ENCODE data around the gene FITM2.
"Not testable (repeated sequence)": the region's sequence is repeated elsewhere in the genome, so short reads cannot be mapped to it uniquely, and the experiment has no call there.

Gene FITM2

DNA sequence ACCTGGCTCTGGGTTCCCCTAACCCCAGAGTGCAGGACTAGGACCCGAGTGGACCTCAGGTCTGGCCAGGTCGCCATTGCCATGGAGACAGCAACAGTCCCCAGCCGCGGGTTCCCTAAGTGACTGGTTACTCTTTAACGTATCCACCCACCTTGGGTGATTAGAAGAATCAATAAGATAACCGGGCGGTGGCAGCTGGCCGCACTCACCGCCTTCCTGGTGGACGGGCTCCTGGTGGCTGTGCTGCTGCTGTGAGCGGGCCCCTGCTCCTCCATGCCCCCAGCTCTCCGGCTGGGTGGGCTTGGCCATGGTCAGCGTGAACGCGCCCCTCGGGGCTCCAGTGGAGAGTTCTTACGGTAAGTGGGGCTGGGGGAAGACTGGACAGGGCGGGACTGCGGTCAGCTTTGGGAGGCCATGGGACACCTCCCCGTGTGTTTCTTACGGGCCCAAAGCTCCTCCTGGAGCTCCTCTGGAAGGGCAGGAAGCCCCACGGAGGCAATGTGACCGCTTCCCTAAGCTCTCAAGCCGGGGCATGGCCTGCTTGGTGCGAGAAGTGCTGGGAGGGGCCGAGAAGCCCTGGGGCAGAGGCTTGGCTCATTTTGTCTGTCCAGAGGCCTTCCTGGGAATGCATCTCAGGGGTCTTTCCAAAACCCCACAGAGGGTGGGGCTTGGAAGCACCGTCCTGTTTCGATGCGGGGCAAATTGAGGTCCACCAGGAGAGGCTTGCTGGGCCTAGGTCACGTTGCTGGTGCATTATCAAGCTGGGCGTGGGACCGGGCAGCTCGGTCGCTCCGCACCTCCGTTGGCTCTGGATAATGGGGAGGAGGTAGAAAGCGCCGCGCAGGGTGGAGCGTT, 44.7 kb upstream of the FITM2 start, which contains the start of gene HNF4A:
Gene HNF4A (plus strand): TSS at position 202 of the 855 bp plus-strand sequence. CDS start 106 bp downstream, at position 308.
- H3K9me3 ChIP-seq, result no peaks in the 10 kb centered on the region
- no peak for DNase-seq
- H3K4me3 ChIP-seq (ENCODE audit: low read depth, low read length), result no peak within 1 kb of the TSS
- H3K36me3 ChIP-seq, result no peaks in the 10 kb centered on the region
- H3K27me3 ChIP-seq, result no peaks in the 10 kb centered on the region
- H3K4me1 ChIP-seq, result no peaks in the 10 kb centered on the region
- TF ChIP-seq, protein P1, sequence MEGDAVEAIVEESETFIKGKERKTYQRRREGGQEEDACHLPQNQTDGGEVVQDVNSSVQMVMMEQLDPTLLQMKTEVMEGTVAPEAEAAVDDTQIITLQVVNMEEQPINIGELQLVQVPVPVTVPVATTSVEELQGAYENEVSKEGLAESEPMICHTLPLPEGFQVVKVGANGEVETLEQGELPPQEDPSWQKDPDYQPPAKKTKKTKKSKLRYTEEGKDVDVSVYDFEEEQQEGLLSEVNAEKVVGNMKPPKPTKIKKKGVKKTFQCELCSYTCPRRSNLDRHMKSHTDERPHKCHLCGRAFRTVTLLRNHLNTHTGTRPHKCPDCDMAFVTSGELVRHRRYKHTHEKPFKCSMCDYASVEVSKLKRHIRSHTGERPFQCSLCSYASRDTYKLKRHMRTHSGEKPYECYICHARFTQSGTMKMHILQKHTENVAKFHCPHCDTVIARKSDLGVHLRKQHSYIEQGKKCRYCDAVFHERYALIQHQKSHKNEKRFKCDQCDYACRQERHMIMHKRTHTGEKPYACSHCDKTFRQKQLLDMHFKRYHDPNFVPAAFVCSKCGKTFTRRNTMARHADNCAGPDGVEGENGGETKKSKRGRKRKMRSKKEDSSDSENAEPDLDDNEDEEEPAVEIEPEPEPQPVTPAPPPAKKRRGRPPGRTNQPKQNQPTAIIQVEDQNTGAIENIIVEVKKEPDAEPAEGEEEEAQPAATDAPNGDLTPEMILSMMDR (IDR thresholded peaks at IDR 0.05; ENCODE audit: low read depth, low read length), result no peak

DNA sequence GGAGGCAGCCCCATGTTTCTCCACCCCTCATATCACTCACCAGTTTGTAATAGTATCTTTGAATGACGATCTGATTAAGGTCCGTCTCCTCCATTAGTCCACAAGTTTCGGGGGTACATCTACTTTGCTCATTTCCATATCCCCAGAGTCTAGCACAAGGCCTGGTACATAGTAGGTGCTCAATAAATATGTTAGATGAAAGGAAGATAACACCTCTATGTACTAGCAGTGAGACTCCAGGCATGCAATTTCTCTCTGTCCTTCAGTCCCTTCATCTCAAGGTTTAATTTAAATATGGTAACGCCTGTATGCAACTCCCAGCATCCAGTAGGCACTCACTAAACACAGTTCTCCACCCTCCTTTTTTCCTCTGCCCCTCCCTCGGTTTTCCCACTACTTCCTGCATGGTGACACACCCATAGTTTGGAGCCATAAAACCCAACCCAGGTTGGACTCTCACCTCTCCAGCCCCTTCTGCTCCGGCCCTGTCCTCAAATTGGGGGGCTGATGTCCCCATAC, 44.0 kb upstream of the FITM2 start:
- H3K9me3 ChIP-seq, result no peaks in the 10 kb centered on the region
- H3K4me3 ChIP-seq (ENCODE audit: low read depth, low read length), result no peak overlapping the region
- TF ChIP-seq, protein P1 (IDR thresholded peaks at IDR 0.05; ENCODE audit: low read depth, low read length), result no peak
- no peaks in the 10 kb centered on the region for H3K4me1 ChIP-seq
- no peaks in the 10 kb centered on the region for H3K27me3 ChIP-seq
- no peaks in the 10 kb centered on the region for H3K36me3 ChIP-seq
- DNase-seq, result no peak

DNA sequence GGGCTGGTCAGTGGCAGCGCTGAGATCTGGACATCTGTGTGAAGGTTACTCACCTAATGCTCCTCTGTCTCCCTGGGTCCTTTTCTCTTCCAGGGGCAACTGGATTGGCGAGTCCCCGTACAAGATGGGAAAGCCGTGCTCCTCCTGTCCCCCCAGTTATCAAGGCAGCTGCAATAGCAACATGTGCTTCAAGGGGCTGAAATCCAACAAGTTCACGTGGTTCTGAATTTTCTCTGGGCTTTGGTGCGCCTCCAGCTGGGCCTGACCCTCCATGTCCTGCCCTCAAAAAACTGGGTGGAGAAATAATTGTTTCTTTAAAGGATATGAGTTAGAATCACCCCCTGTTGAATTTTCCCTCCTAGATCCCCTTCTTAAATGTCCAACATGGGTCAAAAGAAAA, 39.6 kb upstream of the FITM2 start:
- Histone ChIP-seq H3K4me1 (no peaks in the 10 kb centered on the region), H3K4me3 (ENCODE audit: low read depth, low read length) (no peak overlapping the region), H3K9me3 (no peaks in the 10 kb centered on the region), H3K36me3 (no peaks in the 10 kb centered on the region), H3K27me3 (no peaks in the 10 kb centered on the region)
- TF ChIP-seq, protein P1 (IDR thresholded peaks at IDR 0.05; ENCODE audit: low read depth, low read length), result no peak
- DNase-seq, result no peak

DNA sequence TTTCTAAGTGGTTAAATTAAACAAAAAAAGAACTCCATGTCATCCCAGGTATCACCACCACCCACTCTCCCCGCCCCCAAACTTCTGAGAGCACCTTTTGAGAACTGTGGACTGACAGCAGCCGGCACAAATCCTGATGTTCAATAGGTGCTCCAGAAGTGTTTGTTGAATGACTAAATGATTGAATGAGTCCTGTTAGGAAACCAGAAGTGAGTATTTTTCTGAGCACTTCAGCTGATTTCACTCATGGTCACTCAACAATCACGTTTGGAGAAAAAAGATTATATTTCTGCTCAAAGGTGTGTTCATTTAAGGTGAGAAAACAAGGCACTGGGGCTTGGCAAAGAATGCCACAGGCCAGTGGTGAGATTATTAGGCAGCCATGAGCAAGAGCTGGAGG, 38.3 kb upstream of the FITM2 start:
- TF ChIP-seq, protein P1 (IDR thresholded peaks at IDR 0.05; ENCODE audit: low read depth, low read length), result no peak
- no peaks in the 10 kb centered on the region for H3K36me3 ChIP-seq

DNA sequence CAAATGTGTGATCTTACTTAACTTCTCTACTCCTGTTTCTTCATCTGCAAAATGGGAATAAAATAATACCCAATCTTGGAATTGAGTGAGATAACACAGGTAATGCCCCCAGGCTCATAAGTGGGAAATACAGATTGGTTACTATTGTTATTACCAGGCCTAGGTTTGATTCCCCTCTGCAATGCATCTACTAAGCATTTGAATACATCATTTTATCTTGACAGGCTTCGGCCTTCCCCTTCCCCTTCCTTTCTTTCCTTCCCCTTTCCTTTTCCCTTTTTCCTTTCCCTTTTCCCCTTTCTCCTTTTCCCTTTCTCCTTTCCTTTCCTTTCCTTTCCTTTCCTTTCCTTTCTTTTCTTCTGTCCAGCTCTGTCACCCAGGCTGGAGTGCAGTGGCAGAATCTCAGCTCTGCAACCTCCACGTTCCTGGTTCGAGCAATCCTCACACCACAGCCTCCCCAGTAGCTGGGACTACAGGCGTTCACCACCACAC, 37.2 kb upstream of the FITM2 start:
- Histone ChIP-seq H3K4me1 (no peaks in the 10 kb centered on the region), H3K9me3 (no peaks in the 10 kb centered on the region), H3K27me3 (no peaks in the 10 kb centered on the region), H3K4me3 (ENCODE audit: low read depth, low read length) (no peak overlapping the region), H3K36me3 (no peaks in the 10 kb centered on the region)
- DNase-seq, result no peak
- TF ChIP-seq, protein P1 (IDR thresholded peaks at IDR 0.05; ENCODE audit: low read depth, low read length), result no peak

More for the DNA sequence above, 38.3 kb upstream of the FITM2 start:
- Histone ChIP-seq H3K4me1 (no peaks in the 10 kb centered on the region), H3K27me3 (no peaks in the 10 kb centered on the region), H3K4me3 (ENCODE audit: low read depth, low read length) (no peak overlapping the region), H3K9me3 (no peaks in the 10 kb centered on the region)
- DNase-seq, result no peak

DNA sequence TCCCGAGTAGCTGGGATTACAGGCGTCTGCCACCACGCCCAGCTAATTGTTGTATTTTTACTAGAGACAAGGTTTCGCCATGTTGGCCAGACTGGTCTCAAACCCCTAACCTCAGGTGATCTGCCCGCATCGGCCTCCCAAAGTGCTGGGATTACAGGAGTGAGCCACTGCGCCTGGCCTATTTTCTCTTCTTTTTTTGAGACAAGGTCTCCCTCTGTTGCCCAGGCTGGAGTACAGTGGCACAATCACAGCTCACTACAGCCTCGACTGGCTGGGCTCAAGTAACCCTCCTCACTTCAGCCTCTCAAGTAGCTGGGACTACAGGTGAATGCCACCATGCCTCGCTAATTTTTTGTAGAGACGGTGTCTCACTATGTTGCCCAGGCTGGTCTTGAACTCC, 34.9 kb upstream of the FITM2 start:
- H3K36me3 ChIP-seq; DNase-seq; H3K4me3 ChIP-seq (ENCODE audit: low read depth, low read length); H3K9me3 ChIP-seq; H3K27me3 ChIP-seq; H3K4me1 ChIP-seq: not testable (repeated sequence)

Data from BE2C (cell line).